HL-60 (cell line): ENCODE results near the gene WWOX.

ENCODE experiments used
- DNase-seq, 2 experiments: peaks; one replicate each; pipeline ENCODE4 v3.0.0-alpha.2; 2010 to 2020; ENCODE audit warnings: low read depth in 1 of 2, low spot score in 1 of 2
- H3K27ac ChIP-seq: fragments of 250-450 bp; sonication (Bioruptor Pico); replicated peaks from 2 replicates; pipeline ENCODE4 v1.5.1; 2020; ENCODE audit warnings: mild to moderate bottlenecking, moderate library complexity
- H3K27me3 ChIP-seq: fragments of 250-450 bp; sonication (Bioruptor Pico); 2 replicates; pipeline ENCODE4 v1.5.1; 2021; ENCODE audit warnings: mild to moderate bottlenecking, moderate library complexity; ENCODE audit not compliant: insufficient read depth, poor library complexity, severe bottlenecking
- H3K4me3 ChIP-seq: replicated peaks from 2 replicates; pipeline ENCODE4 v1.5.1; 2011; ENCODE audit warnings: mild to moderate bottlenecking, control low read depth, low read length; ENCODE audit not compliant: insufficient read depth
- CTCF ChIP-seq: IDR thresholded peaks from one replicate; pipeline ENCODE4 v1.5.1; 2011; ENCODE audit warnings: low read length, control low read depth, inconsistent platforms; ENCODE audit not compliant: insufficient read depth
- GABPA ChIP-seq: IDR thresholded peaks from 2 replicates; pipeline ENCODE4 v1.6.1; 2012; ENCODE audit warnings: low read depth
- POLR2AphosphoS5 ChIP-seq: IDR thresholded peaks from 2 replicates; pipeline ENCODE4 v1.6.1; 2012; ENCODE audit warnings: low read depth
- REST ChIP-seq: IDR thresholded peaks from 2 replicates; pipeline ENCODE4 v1.6.1; 2012; ENCODE audit warnings: low read depth; ENCODE audit not compliant: insufficient replicate concordance
- SPI1 ChIP-seq: IDR thresholded peaks from 2 replicates; pipeline ENCODE4 v1.6.1; 2012; ENCODE audit warnings: low read depth, mild to moderate bottlenecking, borderline replicate concordance

The WWOX gene

GRCh38 chr16:78596348-78596995 is 497.0 kb downstream of the WWOX start:
- no peaks in the 10 kb centered on the region for H3K27me3 ChIP-seq
- H3K27ac ChIP-seq: no peak overlapping the region
- H3K4me3 ChIP-seq: no peak overlapping the region
- DNase-seq: no peak
- TF ChIP-seq CTCF: no peak
- no peak for TF ChIP-seq SPI1
- no peak for TF ChIP-seq POLR2AphosphoS5
- TF ChIP-seq REST: no peak
- TF ChIP-seq GABPA: no peak

- TF ChIP-seq SPI1 (no peak), REST (no peak), POLR2AphosphoS5 (no peak), CTCF (no peak), GABPA (no peak)
Measured at GRCh38 chr16:78596996-78597422, 497.6 kb downstream of the WWOX start.

GRCh38 chr16:78597809-78598570 is 498.5 kb downstream of the WWOX start:
- Histone ChIP-seq H3K27ac (no peak overlapping the region), H3K27me3 (no peaks in the 10 kb centered on the region), H3K4me3 (no peak overlapping the region)
- TF ChIP-seq CTCF (no peak), SPI1 (no peak), GABPA (no peak), POLR2AphosphoS5 (no peak), REST (no peak)
- no peak for DNase-seq

More at GRCh38 chr16:78596996-78597422, 497.6 kb downstream of the WWOX start:
- H3K27me3 ChIP-seq: no peaks in the 10 kb centered on the region
- no peak overlapping the region for H3K27ac ChIP-seq
- no peak overlapping the region for H3K4me3 ChIP-seq
- DNase-seq: no peak
